H9 (cell line): ENCODE data around the gene MTNR1A. TPM values are rescaled to one million over a fixed set of nuclear protein-coding genes. Genes with fewer than 3 reads are reported as not detected.

Source experiments
- DNase-seq: peaks from one replicate; pipeline ENCODE4 v3.0.0-alpha.2; 2017
- H2AFZ ChIP-seq: one replicate; pipeline ENCODE4 v1.6.1; 2013; ENCODE audit warnings: mild to moderate bottlenecking, low read length, control low read depth, moderate library complexity
- H2AK5ac ChIP-seq: 2 replicates; pipeline ENCODE4 v1.6.1; 2013; ENCODE audit warnings: low read length, control low read depth, mixed read lengths; ENCODE audit not compliant: insufficient read length
- H2BK120ac ChIP-seq: one replicate; pipeline ENCODE4 v1.6.1; 2013; ENCODE audit warnings: low read depth, mild to moderate bottlenecking, low read length, control low read depth, inconsistent platforms; ENCODE audit not compliant: poor library complexity, severe bottlenecking
- H2BK12ac ChIP-seq: 2 replicates; pipeline ENCODE4 v1.6.1; 2013; ENCODE audit warnings: low read length, control low read depth, mixed read lengths, low read depth; ENCODE audit not compliant: insufficient read length
- H2BK15ac ChIP-seq: 2 replicates; pipeline ENCODE4 v1.6.1; 2013; ENCODE audit warnings: low read depth, low read length, control low read depth
- H2BK20ac ChIP-seq: one replicate; pipeline ENCODE4 v1.6.1; 2013; ENCODE audit warnings: low read depth, mild to moderate bottlenecking, low read length, control low read depth, inconsistent platforms; ENCODE audit not compliant: poor library complexity, severe bottlenecking
- H2BK5ac ChIP-seq: 2 replicates; pipeline ENCODE4 v1.6.1; 2013; ENCODE audit warnings: low read length, control low read depth, mixed read lengths; ENCODE audit not compliant: insufficient read length
- H3K14ac ChIP-seq: 2 replicates; pipeline ENCODE4 v1.6.1; 2013; ENCODE audit warnings: low read length, control low read depth; ENCODE audit not compliant: insufficient read depth
- H3K18ac ChIP-seq: 2 replicates; pipeline ENCODE4 v1.6.1; 2013; ENCODE audit warnings: low read depth, mild to moderate bottlenecking, mixed read lengths, low read length, control low read depth; ENCODE audit not compliant: insufficient read length
- H3K23ac ChIP-seq: 2 replicates; pipeline ENCODE4 v1.6.1; 2013; ENCODE audit warnings: low read length, control low read depth, mixed read lengths, low read depth; ENCODE audit not compliant: insufficient read length
- H3K23me2 ChIP-seq: 2 replicates; pipeline ENCODE4 v1.6.1; 2013; ENCODE audit warnings: low read depth, mild to moderate bottlenecking, mixed read lengths, low read length, control low read depth; ENCODE audit not compliant: insufficient read length, poor library complexity, severe bottlenecking
- H3K27ac ChIP-seq: 2 replicates; pipeline ENCODE4 v1.5.1; 2013; ENCODE audit warnings: low read length, control low read depth, mixed read lengths, low read depth; ENCODE audit not compliant: insufficient read length
- H3K27me3 ChIP-seq: 2 replicates; pipeline ENCODE4 v1.6.1; 2013; ENCODE audit warnings: low read length, control low read depth, inconsistent platforms; ENCODE audit not compliant: insufficient read depth
- H3K4ac ChIP-seq: 2 replicates; pipeline ENCODE4 v1.6.1; 2013; ENCODE audit warnings: low read depth, mild to moderate bottlenecking, control low read depth, inconsistent platforms, low read length, moderate library complexity
- H3K4me1 ChIP-seq: 2 replicates; pipeline ENCODE4 v1.6.1; 2013; ENCODE audit warnings: low read length, control low read depth, inconsistent platforms; ENCODE audit not compliant: insufficient read depth
- H3K4me2 ChIP-seq: 2 replicates; pipeline ENCODE4 v1.6.1; 2013; ENCODE audit warnings: low read length, control low read depth, mixed read lengths; ENCODE audit not compliant: insufficient read length, insufficient read depth
- H3K56ac ChIP-seq: 2 replicates; pipeline ENCODE4 v1.6.1; 2013; ENCODE audit warnings: low read depth, mild to moderate bottlenecking, mixed read lengths, low read length, control low read depth; ENCODE audit not compliant: insufficient read length
- H3K79me1 ChIP-seq: 2 replicates; pipeline ENCODE4 v1.6.1; 2013; ENCODE audit warnings: low read depth, mild to moderate bottlenecking, moderate library complexity, low read length, control low read depth, inconsistent platforms; ENCODE audit not compliant: insufficient read depth, poor library complexity, severe bottlenecking
- H3K79me2 ChIP-seq: 2 replicates; pipeline ENCODE4 v1.6.1; 2013; ENCODE audit warnings: low read length, control low read depth, inconsistent platforms; ENCODE audit not compliant: insufficient read depth
- H3K9ac ChIP-seq: 2 replicates; pipeline ENCODE4 v1.6.1; 2013; ENCODE audit warnings: low read length, control low read depth, mixed read lengths; ENCODE audit not compliant: insufficient read length; ENCODE audit errors: extremely low read depth
- H3K9me3 ChIP-seq: one replicate; pipeline ENCODE4 v1.6.1; 2013; ENCODE audit warnings: low read depth, low read length, inconsistent platforms; ENCODE audit not compliant: control insufficient read depth
- H3T11ph ChIP-seq: one replicate; pipeline ENCODE4 v1.6.1; 2013; ENCODE audit warnings: mild to moderate bottlenecking, low read length, control low read depth, inconsistent platforms
- H4K20me1 ChIP-seq: one replicate; pipeline ENCODE4 v1.6.1; 2013; ENCODE audit not compliant: control insufficient read depth, insufficient read length, insufficient read depth
- H4K5ac ChIP-seq: 2 replicates; pipeline ENCODE4 v1.6.1; 2013; ENCODE audit warnings: low read depth, mild to moderate bottlenecking, mixed read lengths, low read length, control low read depth; ENCODE audit not compliant: insufficient read length
- H4K8ac ChIP-seq: replicated peaks from 2 replicates; pipeline ENCODE4 v1.6.1; 2013; ENCODE audit warnings: low read length, control low read depth, mixed read lengths, low read depth; ENCODE audit not compliant: insufficient read length
- H4K91ac ChIP-seq: 2 replicates; pipeline ENCODE4 v1.6.1; 2013; ENCODE audit warnings: low read depth, mild to moderate bottlenecking, moderate library complexity, mixed read lengths, low read length, control low read depth; ENCODE audit not compliant: insufficient read length
- H3K27ac Mint-ChIP-seq, 3 experiments: 2 replicates in 2 of 3; 3 replicates in 1 of 3; pipeline ENCODE4 v1.8.0; 2020 to 2021; ENCODE audit warnings: mixed read lengths in 3 of 3, mild to moderate bottlenecking in 1 of 3, moderate library complexity in 1 of 3
- H3K27me3 Mint-ChIP-seq: 2 replicates; pipeline ENCODE4 v1.8.0; 2021; ENCODE audit warnings: low read depth, mild to moderate bottlenecking, moderate library complexity, mixed read lengths
- H3K36me3 Mint-ChIP-seq, 3 experiments: 2 replicates in 2 of 3; 3 replicates in 1 of 3; pipeline ENCODE4 v1.8.0; 2020 to 2021; ENCODE audit warnings: low read depth in 3 of 3, mixed read lengths in 3 of 3; ENCODE audit not compliant: insufficient read depth in 1 of 3
- H3K4me1 Mint-ChIP-seq, 2 experiments: 2 replicates each; pipeline ENCODE4 v1.8.0; 2020; ENCODE audit warnings: mixed read lengths in 2 of 2
- H3K4me3 Mint-ChIP-seq, 2 experiments: 2 replicates in 1 of 2; 3 replicates in 1 of 2; pipeline ENCODE4 v1.8.0; 2020 to 2021; ENCODE audit warnings: mild to moderate bottlenecking in 2 of 2, mixed read lengths in 2 of 2, moderate library complexity in 1 of 2
- H3K9me3 Mint-ChIP-seq, 2 experiments: 2 replicates in 1 of 2; 3 replicates in 1 of 2; pipeline ENCODE4 v1.8.0; 2020; ENCODE audit warnings: mild to moderate bottlenecking in 2 of 2, mixed read lengths in 2 of 2, moderate library complexity in 1 of 2
- CTCF ChIP-seq: fragments of 200-600 bp; sonication (generic); conservative IDR thresholded peaks from 3 replicates; pipeline ENCODE4 v1.8.0; 2021; ENCODE audit warnings: antibody characterized with exemption, mild to moderate bottlenecking
- WGBS: extraction: QIAGEN DNeasy Blood & Tissue Kit; methylation state at CpG from one replicate; pipeline ENCODE4 v1.1.7; 2013; ENCODE audit warnings: missing lambda C conversion rate, low lambda C conversion rate, mixed read lengths; ENCODE audit not compliant: insufficient read length; ENCODE audit errors: extremely low coverage; 5-methylcytosine and 5-hydroxymethylcytosine counted together
- total RNA-seq: library from RNA; stranded (reverse); gene quantifications from 2 replicates; pipeline ENCODE4 v1.2.1, GENCODE V29; 2021

Gene MTNR1A
- total RNA-seq, 1 experiment from 2014 or later = 0.57 TPM

- Histone ChIP-seq H4K5ac (no peak overlapping the region), H2AFZ (no peak overlapping the region), H3K56ac (no peak overlapping the region), H3K9me3 (no peaks in the 10 kb centered on the region), H3K79me2 (no peaks in the 10 kb centered on the region), H3K4ac (no peak overlapping the region), H4K91ac (no peak overlapping the region), H3K79me1 (no peaks in the 10 kb centered on the region), H3T11ph (no peak overlapping the region), H4K20me1 (no peaks in the 10 kb centered on the region), H2BK15ac (no peak overlapping the region), H2BK5ac (no peak overlapping the region), H4K8ac (no peak overlapping the region), H3K9ac (no peak overlapping the region), H3K23ac (no peak overlapping the region), H3K23me2 (no peaks in the 10 kb centered on the region), H3K27ac (no peak overlapping the region), H3K4me2 (no peak overlapping the region), H3K14ac (no peak overlapping the region), H2AK5ac (no peak overlapping the region), H2BK12ac (no peak overlapping the region), H3K18ac (no peak overlapping the region), H2BK20ac (no peak overlapping the region), H3K4me1 (no peaks in the 10 kb centered on the region), H3K27me3 (no peaks in the 10 kb centered on the region), H2BK120ac (no peak overlapping the region)
- no peaks in the 10 kb centered on the region for H3K9me3 Mint-ChIP-seq
- no peaks in the 10 kb centered on the region for H3K27me3 Mint-ChIP-seq
- no peaks in the 10 kb centered on the region; a peak in 1 of 4 replicates for H3K4me1 Mint-ChIP-seq
- no peak overlapping the region; a peak in 1 of 7 replicates for H3K27ac Mint-ChIP-seq
- no peak for DNase-seq
- no CpG with 5 or more reads among the region's 9 CpGs for WGBS
- peaks cover 48 to 93% (median 93%) of the 10 kb centered on the region in 3 experiments; a peak in 6 of 7 replicates for H3K36me3 Mint-ChIP-seq
- TF ChIP-seq CTCF = no peak
- H3K4me3 Mint-ChIP-seq = no peak overlapping the region
Measured at GRCh38 chr4:186602978-186603377, 47.6 kb upstream of the MTNR1A start.
